Stimulated activated CD4-positive, alpha-beta T cell treated with anti-CD3 and anti-CD28 coated beads, Interleukin-12 subunit alpha, Interleukin-12 subunit beta, amount 100 ng/mL, for 4 hours (primary cell): Measurements from ENCODE around the gene BBOF1.
"Not testable (repeated sequence)": the region's sequence is repeated elsewhere in the genome, so short reads cannot be mapped to it uniquely, and the experiment has no call there.

ENCODE experiments used
- DNase-seq: peaks from one replicate; pipeline ENCODE4 v3.0.0-alpha.2; 2020

BBOF1 gene

GRCh38 chr14:74111395-74112216, 92.5 kb downstream of the BBOF1 start:
- DNase-seq = not testable (repeated sequence)
